Measurements from ENCODE around the gene AGO3. TPM values are rescaled to one million over a fixed set of nuclear protein-coding genes. Genes with fewer than 3 reads are reported as not detected.

AGO3 gene
- total and polyA plus RNA-seq, 2 of the 13 experiments (the other 11 are each of a cell fraction or from before 2014, with no cell fraction given) = 21.2 to 27.1 TPM

- TF ChIP-seq HBP1 (CRISPR knock-in tag; IDR thresholded peaks at IDR 0.05; ENCODE audit: low read depth) (peak; percentile 87), ZNF772 (CRISPR knock-in tag; IDR thresholded peaks at IDR 0.05) (peak; percentile 89), MAFG (CRISPR knock-in tag; IDR thresholded peaks at IDR 0.05) (peak; percentile 66; the same call in 1 of the 2 replicates), ZNF296 (CRISPR knock-in tag; conservative IDR thresholded peaks at IDR 0.05) (no peak; the same call in 1 of the 2 replicates), ZNF569 (CRISPR knock-in tag; IDR thresholded peaks at IDR 0.05; ENCODE audit: borderline replicate concordance) (peak; percentile 81; the same call in 1 of the 2 replicates), ZNF660 (CRISPR knock-in tag; IDR thresholded peaks at IDR 0.05; ENCODE audit: borderline replicate concordance, low read depth) (no peak), CENPT (CRISPR knock-in tag; IDR thresholded peaks at IDR 0.05; ENCODE audit: low read depth) (peak; percentile 70; the same call in 1 of the 2 replicates), ISL2 (CRISPR knock-in tag; IDR thresholded peaks at IDR 0.05) (peak; percentile 74; the same call in 1 of the 2 replicates), SOX5 (CRISPR knock-in tag; IDR thresholded peaks at IDR 0.05; ENCODE audit: borderline replicate concordance) (peak; percentile 58), ZNF782 (CRISPR knock-in tag; IDR thresholded peaks at IDR 0.05; ENCODE audit: borderline replicate concordance) (no peak), NFE2 (CRISPR knock-in tag; IDR thresholded peaks at IDR 0.05) (no peak), PRDM4 (CRISPR knock-in tag; IDR thresholded peaks at IDR 0.05; ENCODE audit: borderline replicate concordance) (no peak; the same call in 1 of the 2 replicates), HIC2 (CRISPR knock-in tag; IDR thresholded peaks at IDR 0.05; ENCODE audit: low read depth) (no peak), ZNF121 (CRISPR knock-in tag; IDR thresholded peaks at IDR 0.05) (peak; percentile 63)
- TF ChIP-seq, protein P1, sequence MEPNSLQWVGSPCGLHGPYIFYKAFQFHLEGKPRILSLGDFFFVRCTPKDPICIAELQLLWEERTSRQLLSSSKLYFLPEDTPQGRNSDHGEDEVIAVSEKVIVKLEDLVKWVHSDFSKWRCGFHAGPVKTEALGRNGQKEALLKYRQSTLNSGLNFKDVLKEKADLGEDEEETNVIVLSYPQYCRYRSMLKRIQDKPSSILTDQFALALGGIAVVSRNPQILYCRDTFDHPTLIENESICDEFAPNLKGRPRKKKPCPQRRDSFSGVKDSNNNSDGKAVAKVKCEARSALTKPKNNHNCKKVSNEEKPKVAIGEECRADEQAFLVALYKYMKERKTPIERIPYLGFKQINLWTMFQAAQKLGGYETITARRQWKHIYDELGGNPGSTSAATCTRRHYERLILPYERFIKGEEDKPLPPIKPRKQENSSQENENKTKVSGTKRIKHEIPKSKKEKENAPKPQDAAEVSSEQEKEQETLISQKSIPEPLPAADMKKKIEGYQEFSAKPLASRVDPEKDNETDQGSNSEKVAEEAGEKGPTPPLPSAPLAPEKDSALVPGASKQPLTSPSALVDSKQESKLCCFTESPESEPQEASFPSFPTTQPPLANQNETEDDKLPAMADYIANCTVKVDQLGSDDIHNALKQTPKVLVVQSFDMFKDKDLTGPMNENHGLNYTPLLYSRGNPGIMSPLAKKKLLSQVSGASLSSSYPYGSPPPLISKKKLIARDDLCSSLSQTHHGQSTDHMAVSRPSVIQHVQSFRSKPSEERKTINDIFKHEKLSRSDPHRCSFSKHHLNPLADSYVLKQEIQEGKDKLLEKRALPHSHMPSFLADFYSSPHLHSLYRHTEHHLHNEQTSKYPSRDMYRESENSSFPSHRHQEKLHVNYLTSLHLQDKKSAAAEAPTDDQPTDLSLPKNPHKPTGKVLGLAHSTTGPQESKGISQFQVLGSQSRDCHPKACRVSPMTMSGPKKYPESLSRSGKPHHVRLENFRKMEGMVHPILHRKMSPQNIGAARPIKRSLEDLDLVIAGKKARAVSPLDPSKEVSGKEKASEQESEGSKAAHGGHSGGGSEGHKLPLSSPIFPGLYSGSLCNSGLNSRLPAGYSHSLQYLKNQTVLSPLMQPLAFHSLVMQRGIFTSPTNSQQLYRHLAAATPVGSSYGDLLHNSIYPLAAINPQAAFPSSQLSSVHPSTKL (CRISPR knock-in tag; IDR thresholded peaks at IDR 0.05) = peak; percentile 73
Observed at GRCh38 chr1:36088577-36089392, 157.9 kb downstream of the AGO3 start, which contains the start of gene ADPRS (continued).
